Measurements from ENCODE around the gene CISTR. TPM values are rescaled to one million over a fixed set of nuclear protein-coding genes. Genes with fewer than 3 reads are reported as not detected.

The CISTR gene
- polyA plus RNA-seq (2012; ENCODE audit: low read depth, missing spikeins) = not detected

DNA sequence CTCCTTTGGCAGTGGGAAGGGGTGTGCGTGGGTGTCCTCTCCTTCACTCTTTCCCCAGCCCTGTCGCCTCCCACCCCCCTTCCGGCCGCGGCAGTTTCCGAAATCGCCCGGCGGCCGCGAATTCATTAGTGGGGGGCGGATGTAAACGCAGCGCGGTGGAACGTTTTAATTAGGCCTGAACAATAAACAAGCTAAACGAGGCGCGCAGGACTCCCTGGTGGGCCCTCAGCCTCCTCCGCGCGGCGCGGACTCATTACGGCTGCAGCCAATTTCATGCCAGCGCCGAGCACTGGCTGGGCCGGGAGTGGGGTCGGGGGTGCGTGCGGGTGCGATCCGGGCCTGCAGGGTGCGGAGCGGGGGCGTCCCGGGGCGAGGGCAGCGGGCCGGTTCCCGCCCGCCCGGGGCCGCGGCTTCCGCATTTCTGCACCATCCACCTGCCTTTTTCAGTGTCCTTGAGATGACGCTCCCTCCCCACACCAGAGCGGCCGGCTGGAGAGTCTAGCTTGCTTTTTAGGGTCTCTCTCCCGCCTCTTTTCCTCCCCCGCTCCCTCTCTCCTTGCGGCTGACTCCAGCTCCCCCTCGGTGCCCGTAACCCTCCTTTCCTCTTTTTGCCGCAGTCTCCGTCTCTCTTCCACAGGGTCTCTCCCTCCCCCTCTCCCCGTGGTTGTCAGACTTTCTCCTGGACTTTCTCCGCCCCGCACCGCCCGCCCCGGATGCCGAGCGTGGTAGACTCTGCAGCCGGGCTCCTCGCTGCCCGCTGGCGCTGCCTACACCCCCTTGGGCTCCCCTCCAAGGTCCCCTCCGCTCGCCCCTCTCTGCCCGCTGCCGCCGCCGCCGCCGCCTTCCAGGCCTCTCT, at the start of gene CISTR:
Gene CISTR (minus strand): TSS at position 644 of the 856 bp plus-strand sequence.
- peak; percentile 51 for DNase-seq (ENCODE audit: insufficient read length, low spot score)
- TF ChIP-seq PAX5 (IDR thresholded peaks at IDR 0.05; ENCODE audit: insufficient read depth, low read length, severe bottlenecking) (peak; percentile 83), SPI1 (IDR thresholded peaks at IDR 0.05; ENCODE audit: low read depth, low read length) (peak; percentile 72), TAF1 (IDR thresholded peaks at IDR 0.05; ENCODE audit: low read depth, low read length) (no peak)
- FAIRE-seq = no peak

- no peak for FAIRE-seq
- no peak for DNase-seq (ENCODE audit: insufficient read length, low spot score)
- TF ChIP-seq POLR2A (IDR thresholded peaks at IDR 0.05; ENCODE audit: low read depth, low read length) (no peak), POU2F2 (IDR thresholded peaks at IDR 0.05; ENCODE audit: low read depth, low read length) (no peak), SPI1 (IDR thresholded peaks at IDR 0.05; ENCODE audit: low read depth, low read length) (no peak), PAX5 (IDR thresholded peaks at IDR 0.05; ENCODE audit: insufficient read depth, low read length, severe bottlenecking) (no peak), POLR2AphosphoS5 (IDR thresholded peaks at IDR 0.05; ENCODE audit: low read depth, low read length) (no peak), TAF1 (IDR thresholded peaks at IDR 0.05; ENCODE audit: low read depth, low read length) (no peak)
Observed at GRCh38 chr12:53798575-53798974, 46.8 kb upstream of the CISTR start.

DNA sequence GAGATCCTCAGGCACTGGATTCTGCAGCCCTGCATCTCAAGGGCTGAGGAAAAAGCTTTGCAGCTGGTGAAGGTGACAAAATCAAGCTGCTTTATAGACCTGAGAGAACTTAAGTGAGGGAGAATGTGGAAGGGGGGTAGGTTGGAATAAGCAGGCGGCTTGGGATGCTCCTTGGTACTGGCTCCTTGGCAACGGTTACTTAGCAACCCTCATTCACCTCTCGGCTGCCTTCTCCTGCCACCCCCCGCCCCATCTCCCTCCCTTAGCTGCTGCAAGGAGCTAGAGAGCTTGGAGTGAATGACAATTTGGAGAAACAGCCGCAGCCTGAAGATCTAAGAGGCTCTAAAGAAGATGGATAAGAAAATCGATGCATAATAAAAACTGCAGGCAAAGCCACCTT, 44.1 kb upstream of the CISTR start:
- TF ChIP-seq POLR2A (IDR thresholded peaks at IDR 0.05; ENCODE audit: low read depth, low read length) (no peak), POU2F2 (IDR thresholded peaks at IDR 0.05; ENCODE audit: low read depth, low read length) (no peak), PAX5 (IDR thresholded peaks at IDR 0.05; ENCODE audit: insufficient read depth, low read length, severe bottlenecking) (no peak), POLR2AphosphoS5 (IDR thresholded peaks at IDR 0.05; ENCODE audit: low read depth, low read length) (no peak), TAF1 (IDR thresholded peaks at IDR 0.05; ENCODE audit: low read depth, low read length) (no peak), SPI1 (IDR thresholded peaks at IDR 0.05; ENCODE audit: low read depth, low read length) (no peak)
- FAIRE-seq = no peak
- DNase-seq (ENCODE audit: insufficient read length, low spot score) = no peak

DNA sequence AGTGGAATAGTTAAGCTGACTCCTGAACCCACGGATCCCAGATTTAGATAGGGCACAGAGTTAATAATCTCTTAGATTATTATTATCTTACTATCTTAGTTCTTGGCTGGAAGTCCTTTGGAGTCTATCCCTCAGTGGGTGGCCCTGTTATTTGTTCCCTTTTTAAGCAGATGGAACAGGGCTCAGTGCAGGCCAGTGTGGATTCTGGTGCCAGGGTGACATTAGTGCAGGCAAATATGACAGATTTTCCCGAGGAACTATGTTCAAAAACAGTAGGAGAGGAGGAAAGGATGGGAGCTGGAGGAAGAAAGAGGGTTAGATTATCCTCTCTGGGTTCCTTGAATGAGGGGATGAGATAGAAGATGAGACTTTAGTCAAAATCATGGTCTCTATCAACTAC, 41.4 kb upstream of the CISTR start:
- TF ChIP-seq POLR2AphosphoS5 (IDR thresholded peaks at IDR 0.05; ENCODE audit: low read depth, low read length) (no peak), POU2F2 (IDR thresholded peaks at IDR 0.05; ENCODE audit: low read depth, low read length) (no peak), PAX5 (IDR thresholded peaks at IDR 0.05; ENCODE audit: insufficient read depth, low read length, severe bottlenecking) (no peak), SPI1 (IDR thresholded peaks at IDR 0.05; ENCODE audit: low read depth, low read length) (no peak), TAF1 (IDR thresholded peaks at IDR 0.05; ENCODE audit: low read depth, low read length) (no peak), POLR2A (IDR thresholded peaks at IDR 0.05; ENCODE audit: low read depth, low read length) (no peak)
- FAIRE-seq (no peak), DNase-seq (ENCODE audit: insufficient read length, low spot score) (no peak)

GRCh38 chr12:53791735-53792326, 40.1 kb upstream of the CISTR start:
- TF ChIP-seq SPI1 (IDR thresholded peaks at IDR 0.05; ENCODE audit: low read depth, low read length) (no peak), POLR2A (IDR thresholded peaks at IDR 0.05; ENCODE audit: low read depth, low read length) (no peak), PAX5 (IDR thresholded peaks at IDR 0.05; ENCODE audit: insufficient read depth, low read length, severe bottlenecking) (no peak), POLR2AphosphoS5 (IDR thresholded peaks at IDR 0.05; ENCODE audit: low read depth, low read length) (no peak), TAF1 (IDR thresholded peaks at IDR 0.05; ENCODE audit: low read depth, low read length) (no peak), POU2F2 (IDR thresholded peaks at IDR 0.05; ENCODE audit: low read depth, low read length) (no peak)
- DNase-seq (ENCODE audit: insufficient read length, low spot score) = no peak
- FAIRE-seq = no peak

DNA sequence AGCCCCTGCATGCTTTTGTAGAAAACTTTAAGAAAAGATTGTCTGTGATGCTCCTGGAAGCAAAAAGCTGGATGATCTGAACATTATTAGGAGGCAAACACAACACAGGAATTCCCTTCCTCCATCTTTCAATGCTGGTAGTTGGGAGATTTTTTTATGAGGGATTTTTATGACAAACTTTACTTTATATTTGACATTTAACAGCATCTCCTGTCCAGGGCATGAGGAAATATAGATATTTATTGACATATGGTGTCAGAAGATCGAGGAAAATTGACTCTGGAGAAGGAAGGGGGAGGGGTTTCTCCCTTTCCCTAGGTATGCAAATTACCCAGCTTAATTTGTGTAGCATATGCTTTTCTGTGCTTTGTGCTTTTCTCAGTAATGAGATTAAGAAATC, 37.8 kb upstream of the CISTR start:
- FAIRE-seq = no peak
- TF ChIP-seq SPI1 (IDR thresholded peaks at IDR 0.05; ENCODE audit: low read depth, low read length) (no peak), POU2F2 (IDR thresholded peaks at IDR 0.05; ENCODE audit: low read depth, low read length) (no peak), POLR2A (IDR thresholded peaks at IDR 0.05; ENCODE audit: low read depth, low read length) (no peak), PAX5 (IDR thresholded peaks at IDR 0.05; ENCODE audit: insufficient read depth, low read length, severe bottlenecking) (no peak), POLR2AphosphoS5 (IDR thresholded peaks at IDR 0.05; ENCODE audit: low read depth, low read length) (no peak), TAF1 (IDR thresholded peaks at IDR 0.05; ENCODE audit: low read depth, low read length) (no peak)
- no peak for DNase-seq (ENCODE audit: insufficient read length, low spot score)

DNA sequence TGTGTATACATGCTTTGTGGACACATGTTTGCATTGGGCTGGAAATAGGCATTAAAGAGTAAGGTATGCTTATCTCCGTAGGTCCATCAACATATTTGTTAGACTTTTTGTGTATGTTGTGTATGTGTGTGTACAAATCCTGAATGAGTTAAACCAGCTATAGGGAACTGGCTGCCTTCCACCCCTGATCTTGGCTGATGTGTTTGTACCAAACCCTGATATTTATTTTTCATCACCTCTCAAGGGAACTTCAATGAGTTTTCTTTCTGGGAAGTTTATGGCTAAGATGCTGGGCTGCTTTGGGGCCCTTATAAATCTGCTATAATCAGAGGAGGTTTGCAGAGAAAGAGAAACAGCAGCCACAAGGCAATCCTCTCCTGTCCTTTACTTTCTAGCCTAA, 37.1 kb upstream of the CISTR start:
- no peak for DNase-seq (ENCODE audit: insufficient read length, low spot score)
- TF ChIP-seq SPI1 (IDR thresholded peaks at IDR 0.05; ENCODE audit: low read depth, low read length) (no peak), TAF1 (IDR thresholded peaks at IDR 0.05; ENCODE audit: low read depth, low read length) (no peak), POLR2A (IDR thresholded peaks at IDR 0.05; ENCODE audit: low read depth, low read length) (no peak), PAX5 (IDR thresholded peaks at IDR 0.05; ENCODE audit: insufficient read depth, low read length, severe bottlenecking) (no peak), POLR2AphosphoS5 (IDR thresholded peaks at IDR 0.05; ENCODE audit: low read depth, low read length) (no peak), POU2F2 (IDR thresholded peaks at IDR 0.05; ENCODE audit: low read depth, low read length) (no peak)
- FAIRE-seq = no peak

DNA sequence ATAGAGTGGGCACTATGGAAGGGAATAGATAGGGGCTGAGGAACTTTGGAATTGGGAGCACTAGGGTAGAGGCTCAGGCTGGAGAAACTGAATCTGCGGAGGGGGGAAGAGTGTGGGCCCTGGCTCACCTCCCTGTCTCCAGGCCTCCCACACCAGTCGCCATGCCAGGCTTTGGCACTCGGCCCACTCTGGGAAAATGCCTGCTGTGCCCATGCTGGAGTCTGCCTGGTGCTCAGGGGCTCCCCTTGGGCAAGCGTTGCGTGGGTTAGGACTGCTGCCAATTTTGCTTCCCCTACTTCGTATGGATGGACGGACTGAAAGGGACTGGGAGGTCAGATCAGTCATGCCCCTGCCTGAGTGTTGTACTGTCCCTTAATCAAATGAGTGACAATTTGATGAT, 34.6 kb upstream of the CISTR start:
- DNase-seq (ENCODE audit: insufficient read length, low spot score) (no peak), FAIRE-seq (no peak)
- no peak for TF ChIP-seq TAF1 (IDR thresholded peaks at IDR 0.05; ENCODE audit: low read depth, low read length)
- no peak for TF ChIP-seq POLR2AphosphoS5 (IDR thresholded peaks at IDR 0.05; ENCODE audit: low read depth, low read length)
- no peak for TF ChIP-seq POLR2A (IDR thresholded peaks at IDR 0.05; ENCODE audit: low read depth, low read length)
- TF ChIP-seq POU2F2 (IDR thresholded peaks at IDR 0.05; ENCODE audit: low read depth, low read length) = no peak
- no peak for TF ChIP-seq SPI1 (IDR thresholded peaks at IDR 0.05; ENCODE audit: low read depth, low read length)
- TF ChIP-seq PAX5 (IDR thresholded peaks at IDR 0.05; ENCODE audit: insufficient read depth, low read length, severe bottlenecking) = no peak

DNA sequence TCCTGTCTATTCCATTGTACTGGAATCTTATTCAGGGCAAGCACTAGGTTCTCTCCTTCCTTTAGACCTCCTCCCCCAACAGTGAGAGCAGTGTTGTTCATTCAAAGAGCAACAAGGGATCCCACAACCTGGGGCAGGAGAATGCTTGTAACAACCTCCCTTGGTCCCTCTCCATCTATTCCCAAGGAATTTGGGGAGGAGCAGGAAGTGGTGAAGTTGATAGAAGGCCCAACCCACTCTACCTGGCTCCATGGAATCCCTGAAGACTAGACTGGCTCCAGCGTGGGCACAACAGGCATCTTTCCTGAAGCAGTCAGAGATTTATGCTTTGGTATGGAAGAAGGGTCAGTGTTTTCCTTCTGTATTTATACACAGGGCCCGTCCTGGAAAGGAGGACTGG, 33.4 kb upstream of the CISTR start:
- FAIRE-seq = no peak
- DNase-seq (ENCODE audit: insufficient read length, low spot score) = no peak
- TF ChIP-seq PAX5 (IDR thresholded peaks at IDR 0.05; ENCODE audit: insufficient read depth, low read length, severe bottlenecking) = no peak
- no peak for TF ChIP-seq TAF1 (IDR thresholded peaks at IDR 0.05; ENCODE audit: low read depth, low read length)
- TF ChIP-seq POLR2AphosphoS5 (IDR thresholded peaks at IDR 0.05; ENCODE audit: low read depth, low read length) = no peak

Data from GM12891 (cell line).